Testis (tissue), 2 donors: ENCODE data around the gene MAD2L1BP.

Experiments used
- POLR2A ChIP-seq: fragments of 450-650 bp; IDR thresholded peaks from one replicate; pipeline ENCODE4 v1.6.1; 2017; ENCODE audit warnings: antibody characterized with exemption, mild to moderate bottlenecking, moderate library complexity
- TF ChIP-seq, protein P1 (sequence below), 3 experiments: fragments of 450-650 bp in 2 of 3; fragments of 200-600 bp in 1 of 3; sonication (generic) in 1 of 3; IDR thresholded peaks; one replicate each; pipeline ENCODE4 v1.5.1; 2016 to 2019; ENCODE audit warnings: antibody characterized with exemption in 3 of 3, mild to moderate bottlenecking in 2 of 3, moderate library complexity in 1 of 3

- TF ChIP-seq, protein P1, sequence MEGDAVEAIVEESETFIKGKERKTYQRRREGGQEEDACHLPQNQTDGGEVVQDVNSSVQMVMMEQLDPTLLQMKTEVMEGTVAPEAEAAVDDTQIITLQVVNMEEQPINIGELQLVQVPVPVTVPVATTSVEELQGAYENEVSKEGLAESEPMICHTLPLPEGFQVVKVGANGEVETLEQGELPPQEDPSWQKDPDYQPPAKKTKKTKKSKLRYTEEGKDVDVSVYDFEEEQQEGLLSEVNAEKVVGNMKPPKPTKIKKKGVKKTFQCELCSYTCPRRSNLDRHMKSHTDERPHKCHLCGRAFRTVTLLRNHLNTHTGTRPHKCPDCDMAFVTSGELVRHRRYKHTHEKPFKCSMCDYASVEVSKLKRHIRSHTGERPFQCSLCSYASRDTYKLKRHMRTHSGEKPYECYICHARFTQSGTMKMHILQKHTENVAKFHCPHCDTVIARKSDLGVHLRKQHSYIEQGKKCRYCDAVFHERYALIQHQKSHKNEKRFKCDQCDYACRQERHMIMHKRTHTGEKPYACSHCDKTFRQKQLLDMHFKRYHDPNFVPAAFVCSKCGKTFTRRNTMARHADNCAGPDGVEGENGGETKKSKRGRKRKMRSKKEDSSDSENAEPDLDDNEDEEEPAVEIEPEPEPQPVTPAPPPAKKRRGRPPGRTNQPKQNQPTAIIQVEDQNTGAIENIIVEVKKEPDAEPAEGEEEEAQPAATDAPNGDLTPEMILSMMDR (IDR thresholded peaks at IDR 0.05): no peak
- no peak for TF ChIP-seq POLR2A
These were observed 44.9 kb downstream of the MAD2L1BP start for GRCh38 chr6:43680308-43681200.
